Cardiac fibroblast (primary cell): ENCODE results near the gene NOC4L.

Experiments
- DNase-seq, 2 donors: peaks; one replicate each; pipeline versions ENCODE4 v3.0.0 to v3.0.0-alpha.2; 2010; ENCODE audit warnings: low read depth in 2 of 2
- H3K4me3 ChIP-seq, 2 donors: replicated peaks in 1 of 2; 1 replicate in 1 of 2; 2 replicates in 1 of 2; pipeline ENCODE4 v1.5.1; 2011; ENCODE audit warnings: low read depth in 2 of 2, low read length in 2 of 2, mild to moderate bottlenecking in 2 of 2, moderate library complexity in 1 of 2
- TF ChIP-seq, protein P1 (sequence below): IDR thresholded peaks from one replicate; pipeline ENCODE4 v1.5.1; 2011; ENCODE audit warnings: low read depth, mild to moderate bottlenecking, low read length, inconsistent platforms

NOC4L gene

GRCh38 chr12:132170637-132171292 is 26.5 kb downstream of the NOC4L start:
- TF ChIP-seq, protein P1, sequence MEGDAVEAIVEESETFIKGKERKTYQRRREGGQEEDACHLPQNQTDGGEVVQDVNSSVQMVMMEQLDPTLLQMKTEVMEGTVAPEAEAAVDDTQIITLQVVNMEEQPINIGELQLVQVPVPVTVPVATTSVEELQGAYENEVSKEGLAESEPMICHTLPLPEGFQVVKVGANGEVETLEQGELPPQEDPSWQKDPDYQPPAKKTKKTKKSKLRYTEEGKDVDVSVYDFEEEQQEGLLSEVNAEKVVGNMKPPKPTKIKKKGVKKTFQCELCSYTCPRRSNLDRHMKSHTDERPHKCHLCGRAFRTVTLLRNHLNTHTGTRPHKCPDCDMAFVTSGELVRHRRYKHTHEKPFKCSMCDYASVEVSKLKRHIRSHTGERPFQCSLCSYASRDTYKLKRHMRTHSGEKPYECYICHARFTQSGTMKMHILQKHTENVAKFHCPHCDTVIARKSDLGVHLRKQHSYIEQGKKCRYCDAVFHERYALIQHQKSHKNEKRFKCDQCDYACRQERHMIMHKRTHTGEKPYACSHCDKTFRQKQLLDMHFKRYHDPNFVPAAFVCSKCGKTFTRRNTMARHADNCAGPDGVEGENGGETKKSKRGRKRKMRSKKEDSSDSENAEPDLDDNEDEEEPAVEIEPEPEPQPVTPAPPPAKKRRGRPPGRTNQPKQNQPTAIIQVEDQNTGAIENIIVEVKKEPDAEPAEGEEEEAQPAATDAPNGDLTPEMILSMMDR = no peak
- no peak overlapping the region for H3K4me3 ChIP-seq
- no peak for DNase-seq

- no peak for DNase-seq
- TF ChIP-seq, protein P1 = no peak
- H3K4me3 ChIP-seq = no peak overlapping the region
These were observed 27.2 kb downstream of the NOC4L start for GRCh38 chr12:132171293-132171967.

DNA sequence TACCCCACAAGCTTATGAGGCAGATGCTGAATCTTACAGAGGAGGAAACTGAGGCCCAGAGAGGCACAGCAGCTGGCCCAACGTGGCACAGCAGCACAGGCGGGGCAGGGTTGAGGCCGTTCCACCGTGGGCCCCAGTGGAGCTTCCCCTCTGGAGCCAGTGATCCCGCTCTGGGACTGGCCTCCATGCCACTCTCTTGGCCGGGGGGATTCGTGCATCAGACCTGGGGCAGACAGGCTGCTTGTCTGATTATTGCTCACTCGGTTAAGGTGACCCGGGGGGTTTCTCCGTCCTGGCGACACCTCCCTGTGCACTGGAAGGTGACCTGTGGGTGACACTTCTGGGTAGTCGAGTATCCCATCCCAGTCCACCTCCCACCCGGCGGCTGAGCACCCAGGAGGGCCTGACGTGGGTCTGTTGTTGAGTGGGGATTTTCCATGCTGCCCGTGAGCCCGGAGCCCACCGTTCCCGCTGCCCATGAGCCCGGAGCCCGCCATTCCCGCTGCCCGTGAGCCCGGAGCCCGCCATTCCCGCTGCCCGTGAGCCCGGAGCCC is 27.8 kb downstream of the NOC4L start:
- TF ChIP-seq, protein P1 = no peak
- H3K4me3 ChIP-seq = no peak overlapping the region
- DNase-seq = no peak

- TF ChIP-seq, protein P1 = no peak
- H3K4me3 ChIP-seq = no peak overlapping the region
- no peak for DNase-seq
These were observed 28.4 kb downstream of the NOC4L start for GRCh38 chr12:132172619-132173018.

- DNase-seq = no peak
- TF ChIP-seq, protein P1 = no peak
These were observed 29.1 kb downstream of the NOC4L start for GRCh38 chr12:132173135-132174014.

DNA sequence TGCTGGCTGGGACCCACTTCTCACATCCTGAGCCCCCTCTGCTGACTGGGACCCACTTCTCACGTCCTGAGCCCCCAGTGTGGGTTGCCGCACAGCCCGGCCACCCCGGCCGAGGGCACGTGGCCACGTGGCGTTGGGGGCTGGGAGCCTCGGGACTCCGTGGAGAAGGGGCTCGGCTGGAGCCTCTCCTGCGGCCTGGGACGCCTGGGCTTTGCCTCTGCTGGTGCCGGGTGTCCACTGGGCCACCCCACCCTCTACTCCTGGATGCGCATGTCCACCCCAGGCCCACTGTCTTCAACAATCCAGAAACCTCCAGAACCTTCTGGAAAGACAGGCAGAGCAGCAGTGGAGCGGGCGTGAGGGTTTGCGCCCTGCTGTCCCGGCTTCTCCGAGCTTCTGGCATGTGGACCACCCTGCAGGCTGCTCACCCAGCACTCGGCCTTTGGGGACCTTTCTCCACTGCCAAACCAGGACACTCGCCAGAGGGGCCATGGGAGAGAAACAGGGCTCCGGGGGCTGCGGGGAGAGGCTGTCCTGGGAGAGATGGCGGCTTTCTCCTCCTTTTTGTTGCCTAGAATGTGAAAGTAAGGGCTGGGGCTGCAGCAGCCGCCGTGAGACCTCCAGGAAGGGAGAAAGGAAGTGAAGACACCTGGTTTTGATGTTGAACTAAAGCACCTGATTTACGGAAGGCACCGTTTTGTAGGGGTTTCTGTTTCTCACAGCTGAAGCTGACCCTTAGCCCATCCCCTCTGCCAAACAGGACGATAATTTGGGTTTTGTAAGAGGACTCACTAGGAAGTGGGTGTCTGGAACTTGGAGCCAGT is 30.0 kb downstream of the NOC4L start:
- DNase-seq = no peak
- TF ChIP-seq, protein P1 = no peak
- no peak overlapping the region for H3K4me3 ChIP-seq

More at GRCh38 chr12:132173135-132174014, 29.1 kb downstream of the NOC4L start:
- H3K4me3 ChIP-seq = no peak overlapping the region
